HL-60 (cell line): ENCODE data around the gene TMEM245.

Experiments
- DNase-seq, 2 experiments: peaks; one replicate each; pipeline ENCODE4 v3.0.0-alpha.2; 2010 to 2020; ENCODE audit warnings: low read depth in 1 of 2, low spot score in 1 of 2
- H3K27ac ChIP-seq: fragments of 250-450 bp; sonication (Bioruptor Pico); replicated peaks from 2 replicates; pipeline ENCODE4 v1.5.1; 2020; ENCODE audit warnings: mild to moderate bottlenecking, moderate library complexity
- H3K27me3 ChIP-seq: fragments of 250-450 bp; sonication (Bioruptor Pico); 2 replicates; pipeline ENCODE4 v1.5.1; 2021; ENCODE audit warnings: mild to moderate bottlenecking, moderate library complexity; ENCODE audit not compliant: insufficient read depth, poor library complexity, severe bottlenecking
- H3K4me3 ChIP-seq: replicated peaks from 2 replicates; pipeline ENCODE4 v1.5.1; 2011; ENCODE audit warnings: mild to moderate bottlenecking, control low read depth, low read length; ENCODE audit not compliant: insufficient read depth
- CTCF ChIP-seq: IDR thresholded peaks from one replicate; pipeline ENCODE4 v1.5.1; 2011; ENCODE audit warnings: low read length, control low read depth, inconsistent platforms; ENCODE audit not compliant: insufficient read depth
- GABPA ChIP-seq: IDR thresholded peaks from 2 replicates; pipeline ENCODE4 v1.6.1; 2012; ENCODE audit warnings: low read depth
- POLR2AphosphoS5 ChIP-seq: IDR thresholded peaks from 2 replicates; pipeline ENCODE4 v1.6.1; 2012; ENCODE audit warnings: low read depth
- REST ChIP-seq: IDR thresholded peaks from 2 replicates; pipeline ENCODE4 v1.6.1; 2012; ENCODE audit warnings: low read depth; ENCODE audit not compliant: insufficient replicate concordance
- SPI1 ChIP-seq: IDR thresholded peaks from 2 replicates; pipeline ENCODE4 v1.6.1; 2012; ENCODE audit warnings: low read depth, mild to moderate bottlenecking, borderline replicate concordance

TMEM245 gene

GRCh38 chr9:109036744-109037680 is 82.7 kb downstream of the TMEM245 start:
- TF ChIP-seq SPI1 (no peak), REST (no peak), POLR2AphosphoS5 (no peak), GABPA (no peak), CTCF (no peak)
- Histone ChIP-seq H3K4me3 (no peak overlapping the region), H3K27me3 (no peaks in the 10 kb centered on the region), H3K27ac (no peak overlapping the region)
- DNase-seq, result no peak

- no peak for TF ChIP-seq SPI1
- TF ChIP-seq CTCF, result no peak
- no peak for TF ChIP-seq POLR2AphosphoS5
- TF ChIP-seq GABPA, result no peak
- TF ChIP-seq REST, result no peak
- Histone ChIP-seq H3K27me3 (no peaks in the 10 kb centered on the region), H3K4me3 (no peak overlapping the region), H3K27ac (no peak overlapping the region)
- no peak for DNase-seq
These were observed 83.9 kb downstream of the TMEM245 start for GRCh38 chr9:109035684-109036423.

GRCh38 chr9:109033941-109034700 is 85.6 kb downstream of the TMEM245 start:
- no peaks in the 10 kb centered on the region for H3K27me3 ChIP-seq
- DNase-seq, result no peak
- H3K4me3 ChIP-seq, result no peak overlapping the region
- no peak for TF ChIP-seq SPI1
- no peak for TF ChIP-seq REST
- TF ChIP-seq GABPA, result no peak
- no peak for TF ChIP-seq CTCF
- TF ChIP-seq POLR2AphosphoS5, result no peak
- H3K27ac ChIP-seq, result no peak overlapping the region
